ENCODE data around the gene ACTRT1.

ACTRT1 gene

DNA sequence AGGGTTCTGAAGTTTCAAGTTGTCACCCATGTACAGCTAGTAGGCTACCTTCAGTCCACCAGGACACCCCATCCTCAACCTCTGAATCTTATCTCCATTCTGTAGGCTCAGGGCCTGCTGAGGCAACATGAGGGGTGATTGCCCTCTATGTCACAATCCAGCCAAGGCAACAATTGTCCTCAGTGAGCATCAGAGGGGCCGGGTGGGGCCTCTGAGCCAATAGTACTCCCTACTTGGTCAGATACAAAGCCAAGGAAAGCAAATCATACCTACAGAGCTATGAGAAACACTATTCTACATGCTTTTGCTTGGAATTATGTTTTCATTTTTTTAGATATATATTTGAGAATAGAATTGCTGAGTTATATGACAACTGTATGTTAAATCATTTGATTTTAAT is at the start of gene ACTRT1:
ACTRT1 (minus strand) TSS at position 101 of the 400 bp plus-strand sequence. CDS start 197 bp downstream, outside the sequence.
- DNase-seq (ENCODE audit: low read depth), result no peak

DNA sequence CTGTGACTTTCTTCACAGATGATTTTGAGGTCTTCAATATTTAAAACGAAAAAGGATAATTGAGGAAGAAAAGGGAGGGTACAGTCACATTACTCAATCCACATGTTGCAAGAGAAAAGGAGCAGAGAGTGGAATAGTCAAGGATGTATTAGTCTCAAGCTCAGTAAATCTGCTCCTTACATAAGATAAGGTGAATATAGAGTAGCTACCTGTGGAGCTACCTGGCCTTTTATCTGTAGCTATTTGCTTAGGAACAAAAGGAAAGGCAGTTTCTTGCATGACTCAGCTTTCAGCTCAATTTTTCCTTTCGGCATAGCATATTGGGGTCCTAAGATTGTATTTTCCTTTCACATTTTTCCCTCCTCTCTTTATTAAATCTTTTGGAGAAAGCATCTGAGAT is 26.3 kb upstream of the ACTRT1 start:
- DNase-seq (ENCODE audit: low read depth), result no peak

DNA sequence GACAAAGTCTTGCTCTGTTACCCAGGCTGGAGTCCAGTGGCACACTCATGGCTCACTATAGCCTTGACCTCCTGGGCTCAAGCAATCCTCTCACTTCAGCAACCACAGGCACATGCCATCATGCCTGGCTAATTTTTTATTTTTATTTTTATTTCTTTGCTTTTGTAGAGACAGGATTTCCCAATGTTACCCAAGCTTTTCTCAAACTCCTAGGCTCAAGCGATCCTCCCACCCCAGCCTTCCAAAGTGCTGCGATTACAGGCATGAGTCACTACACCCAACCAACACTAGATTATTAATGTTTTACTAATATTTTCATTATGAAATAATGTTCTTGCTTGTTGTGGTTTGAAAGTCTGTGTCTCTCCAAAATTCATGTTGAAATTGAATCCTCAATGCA is 5.2 kb upstream of the ACTRT1 start:
- DNase-seq (ENCODE audit: low read depth), result no peak

DNA sequence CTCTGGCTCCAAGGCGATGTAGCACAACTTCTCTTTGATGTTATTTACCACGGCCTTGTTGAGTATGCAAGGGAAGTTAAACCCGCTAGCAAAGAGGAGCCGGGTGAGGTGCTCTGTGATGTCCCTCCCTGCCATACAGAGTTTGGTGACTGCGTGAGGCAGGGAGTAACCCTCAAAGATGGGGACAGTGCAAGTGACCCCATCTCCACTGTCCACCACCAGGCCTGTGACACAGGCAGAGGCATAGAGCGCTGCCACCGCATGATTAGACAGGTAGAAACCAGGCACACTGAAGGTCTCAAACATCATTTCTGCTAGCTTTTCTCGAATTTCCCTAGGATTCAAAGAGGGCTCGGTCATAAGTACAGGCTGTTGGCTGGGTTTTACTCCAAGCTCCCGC is 677 bp downstream of the ACTRT1 start:
- DNase-seq (ENCODE audit: low read depth), result no peak

DNA sequence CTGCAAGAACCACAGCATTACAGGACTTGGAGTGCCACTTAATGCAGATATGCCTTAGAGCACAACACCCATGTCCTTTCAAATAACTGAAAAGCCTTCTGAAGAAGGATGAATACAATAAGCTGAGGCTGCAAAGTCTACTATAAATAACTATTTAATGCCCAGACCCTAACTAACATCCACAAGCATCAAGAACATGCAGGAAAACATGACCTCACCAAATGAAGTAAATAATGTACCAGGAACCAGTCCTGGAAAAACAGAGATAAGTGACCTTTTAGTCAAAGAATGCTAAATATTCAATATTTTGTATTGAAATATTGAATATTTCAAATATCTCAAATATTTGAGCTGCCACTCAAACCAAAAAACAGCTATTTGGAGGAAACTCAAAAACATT is 16.9 kb downstream of the ACTRT1 start:
- no peak for DNase-seq (ENCODE audit: low read depth)

DNA sequence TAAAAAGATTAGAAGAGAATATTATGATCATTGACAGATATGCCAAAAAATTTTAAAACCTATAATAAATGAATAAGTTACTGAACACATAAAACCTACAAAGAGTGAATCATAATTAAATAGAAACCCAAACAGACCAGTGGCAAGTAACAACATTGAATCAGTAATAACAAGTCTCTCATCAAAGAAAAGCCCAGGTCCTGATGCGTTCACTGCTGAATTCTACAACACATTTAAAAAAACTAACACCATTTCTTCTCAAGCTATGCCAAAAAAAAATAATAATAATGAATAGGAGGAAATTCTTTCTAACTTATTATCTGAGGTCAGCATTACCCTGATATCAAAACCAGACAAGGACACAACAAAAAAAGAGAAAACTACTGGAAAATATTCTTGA is 30.6 kb downstream of the ACTRT1 start:
- no peak for DNase-seq (ENCODE audit: low read depth)

DNA sequence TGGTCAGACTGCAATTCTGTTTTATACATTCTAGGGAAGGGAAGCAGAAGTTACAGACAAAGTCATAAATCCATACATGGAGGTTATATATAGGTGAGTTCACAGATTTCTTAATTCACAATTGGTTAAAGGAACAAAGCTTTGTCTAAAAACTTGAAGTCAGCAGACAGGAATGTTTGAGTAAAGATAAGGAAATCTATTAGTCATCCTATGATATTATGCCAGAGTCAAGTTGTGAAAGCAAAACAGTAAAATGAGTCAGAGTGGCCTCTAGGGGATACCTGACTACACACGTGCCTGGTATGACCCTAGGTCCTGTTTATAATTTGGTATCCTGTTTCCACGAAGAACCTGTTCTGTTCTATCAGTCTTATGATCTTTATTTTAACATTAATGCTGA is 31.5 kb downstream of the ACTRT1 start:
- no peak for DNase-seq (ENCODE audit: low read depth)

DNA sequence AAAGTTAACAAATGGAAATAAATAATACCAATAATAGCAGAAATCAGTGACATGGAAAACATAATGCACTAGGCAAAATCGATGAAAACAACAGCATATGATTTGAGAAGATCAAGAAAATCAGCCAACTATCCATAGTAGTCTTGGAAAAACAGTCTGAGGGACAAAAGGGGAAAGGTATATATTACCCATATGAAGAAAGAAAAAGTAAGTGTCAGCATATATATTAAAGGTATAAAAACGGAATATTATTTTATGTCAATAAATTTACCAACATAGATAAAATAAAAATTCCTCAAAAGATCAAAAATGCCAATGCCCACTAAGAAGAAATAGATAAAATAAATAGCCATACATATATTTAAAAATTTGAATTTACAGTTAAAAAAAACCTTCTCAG is 33.0 kb downstream of the ACTRT1 start:
- no peak for DNase-seq (ENCODE audit: low read depth)

DNA sequence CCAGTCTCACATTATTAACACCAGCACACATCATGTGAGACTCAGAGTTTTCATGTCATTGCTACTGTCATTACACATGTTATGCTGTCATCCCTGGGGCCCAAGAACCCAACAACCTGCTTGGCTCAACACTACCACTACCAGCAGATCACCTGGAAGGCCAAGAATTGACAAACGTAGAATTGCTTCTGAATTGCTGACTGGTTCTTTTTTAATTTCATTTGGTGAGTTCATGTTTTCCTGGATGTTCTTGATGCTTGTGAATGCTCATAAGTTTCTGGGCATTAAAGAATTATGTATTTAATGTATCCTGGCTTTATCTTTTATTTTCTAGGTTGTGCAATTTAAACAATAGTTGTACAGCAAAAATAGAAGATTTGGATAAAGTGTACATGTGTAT is 40.2 kb downstream of the ACTRT1 start:
- no peak for DNase-seq (ENCODE audit: low read depth)

DNA sequence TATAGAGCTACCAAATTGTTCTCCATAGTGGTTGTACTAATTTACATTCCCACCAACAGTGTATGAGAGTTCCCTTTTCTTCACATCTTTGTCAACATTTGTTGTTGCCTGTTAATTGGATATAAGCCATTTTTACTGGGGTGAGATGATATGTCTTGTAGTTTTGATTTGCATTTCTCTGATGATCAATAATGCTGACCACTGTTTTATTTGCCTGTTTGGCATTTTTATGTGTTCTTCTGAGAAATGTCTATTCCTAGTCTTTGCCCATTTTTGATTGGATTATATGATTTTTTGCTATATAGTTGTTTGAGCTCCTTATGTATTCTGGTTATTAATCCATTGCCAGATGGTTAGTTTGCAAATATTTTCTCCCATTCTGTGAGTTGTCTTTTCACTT is 44.3 kb downstream of the ACTRT1 start:
- DNase-seq (ENCODE audit: low read depth), result no peak
